Fibroblast of lung (primary cell): ENCODE data around the gene DNALI1. TPM values are rescaled to one million over a fixed set of nuclear protein-coding genes. Genes with fewer than 3 reads are reported as not detected.
"Not testable (repeated sequence)": the region's sequence is repeated elsewhere in the genome, so short reads cannot be mapped to it uniquely, and the experiment has no call there.

ENCODE experiments used
- DNase-seq, 2 donors: peaks; one replicate each; pipeline versions ENCODE4 v3.0.0 to v3.0.0-alpha.2; 2010; ENCODE audit warnings: low read depth in 2 of 2
- H2AFZ ChIP-seq: 2 replicates; pipeline ENCODE4 v1.5.1; 2012; ENCODE audit warnings: low read length, control low read depth, inconsistent platforms
- H3K27ac ChIP-seq: 2 replicates; pipeline ENCODE4 v1.5.1; 2011; ENCODE audit warnings: low read length, control low read depth; ENCODE audit not compliant: insufficient read depth
- H3K27me3 ChIP-seq: 2 replicates; pipeline ENCODE4 v1.5.1; 2011; ENCODE audit warnings: mild to moderate bottlenecking, low read length; ENCODE audit not compliant: control insufficient read depth, insufficient read depth
- H3K36me3 ChIP-seq: 2 replicates; pipeline ENCODE4 v1.5.1; 2011; ENCODE audit warnings: low read length; ENCODE audit not compliant: control insufficient read depth, insufficient read depth
- H3K4me1 ChIP-seq: 2 replicates; pipeline ENCODE4 v1.5.1; 2011; ENCODE audit warnings: low read length; ENCODE audit not compliant: control insufficient read depth, insufficient read depth; ENCODE audit errors: extremely low read depth
- H3K4me2 ChIP-seq: 2 replicates; pipeline ENCODE4 v1.5.1; 2011; ENCODE audit warnings: low read length, control low read depth; ENCODE audit not compliant: insufficient read depth; ENCODE audit errors: extremely low read depth
- H3K4me3 ChIP-seq, 4 experiments: fragments of 200-600 bp in 1 of 4; sonication (generic) in 1 of 4; replicated peaks in 1 of 4; 2 replicates each; pipeline ENCODE4 v1.5.1; 2011 to 2016; ENCODE audit warnings: low read length in 4 of 4, low read depth in 3 of 4, mild to moderate bottlenecking in 3 of 4, control low read depth in 2 of 4, inconsistent platforms in 1 of 4, mixed read lengths in 1 of 4; ENCODE audit not compliant: insufficient read depth in 1 of 4; ENCODE audit errors: control extremely low read depth in 1 of 4
- H3K79me2 ChIP-seq: 2 replicates; pipeline ENCODE4 v1.5.1; 2012; ENCODE audit warnings: mild to moderate bottlenecking, low read length, inconsistent platforms; ENCODE audit not compliant: control insufficient read depth, insufficient read depth
- H3K9ac ChIP-seq: 2 replicates; pipeline ENCODE4 v1.5.1; 2011; ENCODE audit warnings: mild to moderate bottlenecking, low read length, control low read depth; ENCODE audit not compliant: insufficient read depth
- H3K9me3 ChIP-seq: 2 replicates; pipeline ENCODE4 v1.5.1; 2012; ENCODE audit warnings: low read depth, low read length; ENCODE audit not compliant: control insufficient read depth, insufficient read depth
- H4K20me1 ChIP-seq: 2 replicates; pipeline ENCODE4 v1.5.1; 2011; ENCODE audit warnings: low read length; ENCODE audit not compliant: control insufficient read depth, insufficient read depth; ENCODE audit errors: extremely low read depth
- EZH2 ChIP-seq: IDR thresholded peaks from 2 replicates; pipeline ENCODE4 v1.5.1; 2012; ENCODE audit warnings: low read length, control low read depth, mild to moderate bottlenecking; ENCODE audit errors: missing control alignments
- polyA plus RNA-seq, 2 donors: library from polyadenylated mRNA; depleted of rRNA in 1 of 2; stranded (reverse) in 1 of 2; unstranded in 1 of 2; fragments of >200 nt; gene quantifications; 2 replicates each; pipeline ENCODE4 v1.2.1, GENCODE V29; 2011 to 2012; ENCODE audit warnings: missing spikeins in 1 of 2
- total RNA-seq: library from RNA; depleted of rRNA; stranded (reverse); fragments of >200 nt; gene quantifications from 2 replicates; pipeline ENCODE4 v1.2.1, GENCODE V29; 2014
- TF ChIP-seq, protein P1 (sequence below), 2 donors: IDR thresholded peaks in 1 of 2; conservative IDR thresholded peaks in 1 of 2; 1 replicate in 1 of 2; 2 replicates in 1 of 2; pipeline ENCODE4 v1.5.1; 2011 to 2012; ENCODE audit warnings: low read length in 2 of 2, control low read depth in 1 of 2, inconsistent platforms in 1 of 2, low read depth in 1 of 2, mild to moderate bottlenecking in 1 of 2

DNALI1 gene
- total and polyA plus RNA-seq, 2 donors (not counting 1 experiment from before 2014, with no cell fraction given), result 5.0 to 8.3 TPM

DNA sequence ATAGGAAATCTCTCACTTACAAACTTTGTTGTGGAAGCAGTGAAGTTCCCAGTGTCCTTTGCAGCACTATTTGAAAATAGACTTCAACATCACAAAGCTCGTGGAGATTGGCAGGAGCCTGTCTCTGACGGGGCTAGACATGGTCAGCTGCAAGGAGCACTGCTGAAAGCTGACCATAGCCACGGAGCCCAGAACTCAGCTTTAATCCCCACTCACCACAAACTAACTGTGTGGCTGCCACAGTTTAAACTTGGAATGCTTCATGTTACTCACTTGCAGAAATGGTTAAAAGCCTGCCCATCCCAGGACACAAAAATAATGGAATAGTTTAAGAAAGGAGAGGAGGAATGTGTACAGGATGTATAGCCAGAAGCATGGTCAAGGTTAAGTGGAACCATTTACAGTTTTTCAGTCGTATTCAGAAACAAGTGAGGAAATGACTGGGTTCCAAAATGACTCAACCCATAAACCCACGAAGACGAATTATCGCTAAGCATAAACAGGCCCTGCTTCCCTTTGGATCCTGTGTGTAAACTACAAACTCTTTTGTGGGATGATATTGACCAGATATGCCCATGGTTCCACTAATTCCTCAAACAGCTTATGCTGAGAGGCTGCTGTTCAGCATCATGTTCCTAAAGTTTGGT is 18.2 kb downstream of the DNALI1 start:
- Histone ChIP-seq H4K20me1 (peaks cover 1% of the 10 kb centered on the region), H3K36me3 (peaks cover 13% of the 10 kb centered on the region), H3K4me3 (no peak overlapping the region)

DNA sequence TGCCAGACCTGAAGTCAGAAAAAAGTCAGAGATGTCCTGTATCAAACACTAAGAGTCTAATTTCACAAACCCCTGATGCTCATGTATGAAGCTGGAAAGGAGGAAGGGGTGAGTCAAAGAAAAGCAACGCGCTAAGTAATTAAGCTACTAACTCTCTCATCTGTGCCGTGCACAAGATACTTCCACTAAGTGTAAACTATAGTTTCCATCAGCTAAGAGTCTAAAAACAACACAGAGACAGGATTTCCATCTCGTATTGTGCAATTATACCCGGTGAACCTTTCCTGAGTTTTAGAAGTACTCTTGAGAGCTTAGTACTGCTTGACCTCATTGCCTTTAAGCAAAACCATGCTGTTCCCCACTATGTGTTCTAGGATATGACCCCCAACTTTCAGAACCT is 19.0 kb downstream of the DNALI1 start:
- no peak overlapping the region for H3K9ac ChIP-seq
- H3K9me3 ChIP-seq, result no peaks in the 10 kb centered on the region
- H3K4me1 ChIP-seq, result peaks cover 18% of the 10 kb centered on the region
- no peaks in the 10 kb centered on the region for H3K79me2 ChIP-seq
- H3K27me3 ChIP-seq, result no peaks in the 10 kb centered on the region
- H3K27ac ChIP-seq, result peak overlapping the region; percentile 60
- TF ChIP-seq, protein P1, sequence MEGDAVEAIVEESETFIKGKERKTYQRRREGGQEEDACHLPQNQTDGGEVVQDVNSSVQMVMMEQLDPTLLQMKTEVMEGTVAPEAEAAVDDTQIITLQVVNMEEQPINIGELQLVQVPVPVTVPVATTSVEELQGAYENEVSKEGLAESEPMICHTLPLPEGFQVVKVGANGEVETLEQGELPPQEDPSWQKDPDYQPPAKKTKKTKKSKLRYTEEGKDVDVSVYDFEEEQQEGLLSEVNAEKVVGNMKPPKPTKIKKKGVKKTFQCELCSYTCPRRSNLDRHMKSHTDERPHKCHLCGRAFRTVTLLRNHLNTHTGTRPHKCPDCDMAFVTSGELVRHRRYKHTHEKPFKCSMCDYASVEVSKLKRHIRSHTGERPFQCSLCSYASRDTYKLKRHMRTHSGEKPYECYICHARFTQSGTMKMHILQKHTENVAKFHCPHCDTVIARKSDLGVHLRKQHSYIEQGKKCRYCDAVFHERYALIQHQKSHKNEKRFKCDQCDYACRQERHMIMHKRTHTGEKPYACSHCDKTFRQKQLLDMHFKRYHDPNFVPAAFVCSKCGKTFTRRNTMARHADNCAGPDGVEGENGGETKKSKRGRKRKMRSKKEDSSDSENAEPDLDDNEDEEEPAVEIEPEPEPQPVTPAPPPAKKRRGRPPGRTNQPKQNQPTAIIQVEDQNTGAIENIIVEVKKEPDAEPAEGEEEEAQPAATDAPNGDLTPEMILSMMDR (conservative IDR thresholded peaks at IDR 0.05 in 1 of 2, IDR thresholded peaks at IDR 0.05 in 1 of 2; ENCODE audit: low read depth in 1 of 2, low read length in 2 of 2), result no peak
- TF ChIP-seq EZH2, result no peak
- no peak overlapping the region for H2AFZ ChIP-seq
- peaks cover 10% of the 10 kb centered on the region for H3K36me3 ChIP-seq
- H4K20me1 ChIP-seq, result peaks cover 1% of the 10 kb centered on the region
- DNase-seq, result peak; percentile 22 to 47
- H3K4me2 ChIP-seq, result no peak overlapping the region
- H3K4me3 ChIP-seq, result no peak overlapping the region

More for the DNA sequence above, 18.2 kb downstream of the DNALI1 start:
- H3K27me3 ChIP-seq, result no peaks in the 10 kb centered on the region
- H2AFZ ChIP-seq, result no peak overlapping the region
- H3K4me2 ChIP-seq, result peak overlapping the region; percentile 16
- no peaks in the 10 kb centered on the region for H3K79me2 ChIP-seq
- peak overlapping the region; percentile 60 for H3K27ac ChIP-seq
- TF ChIP-seq, protein P1 (conservative IDR thresholded peaks at IDR 0.05 in 1 of 2, IDR thresholded peaks at IDR 0.05 in 1 of 2; ENCODE audit: low read depth in 1 of 2, low read length in 2 of 2), result no peak
- no peak for TF ChIP-seq EZH2
- DNase-seq, result peak; percentile 59 to 84
- no peak overlapping the region for H3K9ac ChIP-seq
- no peaks in the 10 kb centered on the region for H3K9me3 ChIP-seq
- H3K4me1 ChIP-seq, result peaks cover 18% of the 10 kb centered on the region

DNA sequence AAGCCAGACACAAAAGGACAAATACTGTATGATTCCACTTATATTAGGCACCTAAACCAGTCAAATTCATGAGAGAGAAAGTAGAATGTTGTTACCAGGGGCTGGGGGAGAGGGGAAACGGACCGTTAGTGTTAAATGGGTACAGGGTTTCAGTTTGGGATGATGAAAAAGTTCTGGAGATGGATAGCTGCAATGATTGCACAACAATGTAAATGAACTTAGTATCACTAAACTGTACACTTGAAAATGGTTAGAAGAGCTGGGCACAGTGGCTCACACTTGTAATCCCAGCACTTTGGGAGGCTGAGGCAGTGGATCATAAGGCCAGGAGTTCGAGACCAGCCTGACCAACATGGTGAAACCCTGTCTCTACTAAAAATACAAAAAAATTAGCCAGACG is 27.8 kb downstream of the DNALI1 start:
- DNase-seq, H3K9ac ChIP-seq, H3K4me3 ChIP-seq, H4K20me1 ChIP-seq, H3K4me2 ChIP-seq, H3K79me2 ChIP-seq, H3K9me3 ChIP-seq, H2AFZ ChIP-seq, H3K4me1 ChIP-seq, H3K27ac ChIP-seq, H3K27me3 ChIP-seq: not testable (repeated sequence)
- peaks cover 11% of the 10 kb centered on the region for H3K36me3 ChIP-seq
